HepG2 (cell line): ENCODE data around the gene PLCB1. TPM values are rescaled to one million over a fixed set of nuclear protein-coding genes. Genes with fewer than 3 reads are reported as not detected.
A peak's percentile ranks its signal among the peaks of the same experiment; 100 is the strongest.

Experiments used
- ASH2L ChIP-seq: fragments of 300-600, 200-600 bp; sonication (generic); IDR thresholded peaks from 2 replicates; pipeline ENCODE4 v1.7.0; 2017; ENCODE audit warnings: low read depth, mild to moderate bottlenecking, moderate library complexity, mixed read lengths, low read length; ENCODE audit not compliant: insufficient read length
- ATF2 ChIP-seq: sonication (generic); formaldehyde crosslinking; IDR thresholded peaks from 2 replicates; pipeline ENCODE4 v1.4.0; 2020; ENCODE audit warnings: missing genetic modification reagents
- CENPT ChIP-seq: sonication (generic); formaldehyde crosslinking; IDR thresholded peaks from 2 replicates; pipeline ENCODE4 v1.8.0; 2022; ENCODE audit warnings: low read depth, mild to moderate bottlenecking, moderate library complexity, missing genetic modification reagents
- CHCHD3 ChIP-seq: sonication (generic); formaldehyde crosslinking; IDR thresholded peaks from 2 replicates; pipeline ENCODE4 v1.8.0; 2022; ENCODE audit warnings: mild to moderate bottlenecking, missing genetic modification reagents, moderate library complexity
- FOXP4 ChIP-seq: sonication (generic); formaldehyde crosslinking; IDR thresholded peaks from 2 replicates; pipeline ENCODE4 v1.4.0; 2020; ENCODE audit warnings: missing genetic modification reagents
- GABPB1 ChIP-seq: IDR thresholded peaks from 2 replicates; pipeline ENCODE4 v1.6.1; 2016; ENCODE audit warnings: mild to moderate bottlenecking, missing genetic modification reagents, moderate library complexity, missing compliant biosample characterization
- HIVEP1 ChIP-seq: sonication (generic); formaldehyde crosslinking; IDR thresholded peaks from 2 replicates; pipeline ENCODE4 v1.4.0; 2020; ENCODE audit warnings: mild to moderate bottlenecking, missing genetic modification reagents
- HOMEZ ChIP-seq: IDR thresholded peaks from 2 replicates; pipeline ENCODE4 v1.6.1; 2016; ENCODE audit warnings: low read depth
- LBX2 ChIP-seq: sonication (generic); formaldehyde crosslinking; IDR thresholded peaks from 2 replicates; pipeline ENCODE4 v1.5.0; 2020; ENCODE audit warnings: missing genetic modification reagents, mild to moderate bottlenecking, borderline replicate concordance
- PHB2 ChIP-seq: fragments of 450-650 bp; IDR thresholded peaks from 2 replicates; pipeline ENCODE4 v1.6.1; 2018; ENCODE audit not compliant: partially characterized antibody
- SAP130 ChIP-seq: IDR thresholded peaks from 2 replicates; pipeline ENCODE4 v1.6.1; 2016; ENCODE audit warnings: low read depth
- SSRP1 ChIP-seq: IDR thresholded peaks from 2 replicates; pipeline ENCODE4 v1.6.1; 2016; ENCODE audit warnings: control low read depth
- ZNF280B ChIP-seq: sonication (generic); formaldehyde crosslinking; IDR thresholded peaks from 2 replicates; pipeline ENCODE4 v1.5.0; 2020; ENCODE audit warnings: missing genetic modification reagents, mild to moderate bottlenecking, borderline replicate concordance
- ZNF282 ChIP-seq: fragments of 450-650 bp; IDR thresholded peaks from 2 replicates; pipeline ENCODE4 v1.6.1; 2018; ENCODE audit not compliant: partially characterized antibody
- ZNF503 ChIP-seq: sonication (generic); formaldehyde crosslinking; IDR thresholded peaks from 2 replicates; pipeline ENCODE4 v1.4.0; 2020; ENCODE audit warnings: missing genetic modification reagents
- ZNF574 ChIP-seq: sonication (generic); formaldehyde crosslinking; IDR thresholded peaks from 2 replicates; pipeline ENCODE4 v1.4.0; 2020; ENCODE audit warnings: missing genetic modification reagents
- ZSCAN20 ChIP-seq: sonication (generic); formaldehyde crosslinking; IDR thresholded peaks from 2 replicates; pipeline ENCODE4 v1.4.0; 2020; ENCODE audit warnings: missing genetic modification reagents, mild to moderate bottlenecking, borderline replicate concordance
- polyA plus RNA-seq, 8 experiments: library from polyadenylated mRNA; depleted of rRNA in 3 of 8; stranded (reverse) in 7 of 8; unstranded in 1 of 8; fragments of >200 nt; fragmentation: Illumina TruSeq in 4 of 8; extraction: Trizol in 4 of 8; gene quantifications; 2 replicates each; pipeline versions ENCODE4 v1.2.1 to v1.2.3, GENCODE V29; 2011 to 2016; ENCODE audit warnings: low read depth in 4 of 8, missing spikeins in 1 of 8, mixed read lengths in 1 of 8; ENCODE audit not compliant: insufficient read depth in 1 of 8
- total RNA-seq, 5 experiments: library from RNA; depleted of rRNA; stranded (reverse); fragments of >200 nt; fragmentation: Illumina TruSeq; extraction: Trizol; gene quantifications; 2 replicates each; pipeline ENCODE4 v1.2.3, GENCODE V29; 2016; ENCODE audit warnings: low read depth in 1 of 5

The PLCB1 gene
- total and polyA plus RNA-seq, 2 of the 13 experiments (the other 11 are each of a cell fraction or from before 2014, with no cell fraction given): 42.4 to 55.9 TPM

GRCh38 chr20:8414586-8415274 lies 282.7 kb downstream of the PLCB1 start (continued):
- no peak for TF ChIP-seq ZSCAN20 (CRISPR knock-in tag)
- no peak for TF ChIP-seq CENPT
- TF ChIP-seq ATF2: no peak
- peak; percentile 73; the same call in 1 of the 2 replicates for TF ChIP-seq FOXP4 (CRISPR knock-in tag)
- no peak for TF ChIP-seq PHB2
- no peak for TF ChIP-seq ZNF280B (CRISPR knock-in tag)
- 0 out of 2 replicates have a peak, but pooled peaks have one; percentile 20 for TF ChIP-seq ZNF503
- TF ChIP-seq HIVEP1 (CRISPR knock-in tag): no peak
- TF ChIP-seq SSRP1 (CRISPR knock-in tag): no peak
- no peak for TF ChIP-seq ZNF574 (CRISPR knock-in tag)
- TF ChIP-seq CHCHD3: no peak
- no peak for TF ChIP-seq ZNF282
- TF ChIP-seq SAP130 (CRISPR knock-in tag): peak; percentile 72
- no peak for TF ChIP-seq ASH2L
- TF ChIP-seq LBX2 (CRISPR knock-in tag): no peak
- TF ChIP-seq GABPB1 (CRISPR knock-in tag): 0 out of 2 replicates have a peak, but pooled peaks have one; percentile 24
- TF ChIP-seq HOMEZ: peak; percentile 81; the same call in 1 of the 2 replicates
